NCI-H2196 (cell line): ENCODE data around the gene CCDC177.
A peak's percentile ranks its signal among the peaks of the same experiment; 100 is the strongest.

Experiments
- DNase-seq: peaks from one replicate; lab custom pipeline; 2025; ENCODE audit not compliant: unreplicated experiment; lab: John Stamatoyannopoulos, UW

CCDC177 gene

DNA sequence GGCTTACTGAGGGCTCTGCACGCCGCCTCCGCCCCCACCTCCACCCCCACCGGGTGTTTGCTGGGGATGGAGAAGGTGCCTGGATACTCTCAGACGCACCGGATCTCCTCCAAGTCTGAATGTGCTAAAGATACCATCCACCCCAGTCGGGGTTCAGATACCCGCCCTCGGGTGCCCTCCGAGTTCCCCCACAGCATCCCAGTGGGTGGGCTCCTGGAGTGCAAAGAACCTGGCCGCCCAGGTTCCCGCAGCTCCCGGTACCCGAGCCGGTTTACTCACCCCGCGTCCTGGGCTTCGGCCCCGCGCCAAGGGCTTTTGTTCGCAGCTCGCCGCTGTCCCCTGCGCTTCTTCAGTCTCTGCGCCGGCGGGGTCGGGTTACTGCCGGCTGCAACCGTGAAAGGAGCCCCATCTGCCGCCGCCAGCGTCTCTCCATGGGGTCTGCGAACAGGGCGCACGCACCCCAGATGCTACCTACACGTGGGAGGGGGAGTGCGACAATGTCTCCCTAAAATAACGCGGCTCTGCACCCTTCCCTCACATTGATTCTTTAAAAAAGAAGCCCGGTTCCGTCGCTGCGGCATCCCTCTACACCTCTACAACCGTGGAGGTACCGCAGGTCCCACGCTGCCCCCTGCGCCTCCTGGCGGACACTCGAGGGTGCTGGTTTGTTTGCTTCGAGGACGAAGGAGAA lies at the start of gene CCDC177:
TSS of gene CCDC177 (minus strand) at position 609 of the 691 bp plus-strand sequence. CDS start 1,249 bp downstream, outside the sequence.
- DNase-seq: peak; percentile 61

DNA sequence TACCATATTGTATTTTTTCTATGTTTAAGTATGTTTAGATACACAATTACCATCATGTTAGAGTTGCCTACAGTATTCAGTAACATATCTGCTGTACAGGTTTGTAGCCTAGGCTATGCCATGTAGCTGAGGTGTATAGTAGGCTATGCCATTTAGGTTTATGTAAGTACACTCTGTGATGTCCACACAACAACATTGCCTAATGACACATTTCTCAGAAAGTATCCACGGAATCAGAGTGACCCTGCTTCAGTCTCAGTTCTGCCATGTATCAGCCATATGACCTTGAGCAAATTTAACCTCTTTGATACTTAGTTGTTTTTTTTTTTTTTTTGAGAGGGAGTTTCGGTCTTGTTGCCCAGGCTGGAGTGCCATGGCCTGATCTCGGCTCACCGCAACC lies 49.5 kb upstream of the CCDC177 start:
- no peak for DNase-seq

GRCh38 chr14:69620981-69621380 lies 46.3 kb upstream of the CCDC177 start:
- DNase-seq: no peak

DNA sequence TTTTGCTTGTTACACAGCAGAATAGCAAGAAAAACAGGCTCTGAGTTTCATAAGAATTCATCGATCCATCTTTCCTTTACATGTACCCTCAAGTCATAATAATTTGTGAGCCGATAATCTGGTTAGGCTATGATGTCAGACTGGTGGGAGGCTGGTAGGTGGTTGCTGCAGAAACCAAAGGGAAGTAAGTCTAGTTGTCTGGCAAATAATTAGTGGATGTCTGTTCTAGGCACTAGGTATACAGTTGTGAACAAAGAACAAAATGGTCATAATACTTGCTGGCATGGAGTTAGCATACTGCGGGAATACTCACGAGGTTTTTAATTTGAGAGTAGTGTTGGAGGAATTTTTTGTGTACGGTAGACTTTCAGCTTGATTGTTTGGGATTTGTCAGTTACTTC lies 45.5 kb upstream of the CCDC177 start:
- DNase-seq: no peak

DNA sequence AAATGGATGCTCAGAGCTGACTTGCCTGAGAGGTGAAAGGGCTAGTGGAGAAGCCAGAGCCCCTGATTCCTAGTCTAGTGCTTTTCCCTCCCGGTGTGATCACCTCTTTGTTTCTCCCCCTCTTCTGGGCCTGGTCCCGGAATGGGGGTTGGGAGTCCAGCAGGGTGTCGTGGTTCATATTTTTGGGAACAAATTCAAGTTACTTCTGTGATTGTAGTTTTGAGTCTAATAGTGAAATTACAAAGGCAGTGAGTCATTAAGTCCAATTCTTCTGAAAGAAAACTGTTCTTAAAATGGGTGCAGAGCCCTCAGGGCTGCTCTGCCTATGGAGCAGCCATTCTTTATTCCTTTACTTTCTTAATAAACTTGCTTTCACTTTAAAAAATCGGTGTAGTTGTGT lies 44.3 kb upstream of the CCDC177 start:
- no peak for DNase-seq

DNA sequence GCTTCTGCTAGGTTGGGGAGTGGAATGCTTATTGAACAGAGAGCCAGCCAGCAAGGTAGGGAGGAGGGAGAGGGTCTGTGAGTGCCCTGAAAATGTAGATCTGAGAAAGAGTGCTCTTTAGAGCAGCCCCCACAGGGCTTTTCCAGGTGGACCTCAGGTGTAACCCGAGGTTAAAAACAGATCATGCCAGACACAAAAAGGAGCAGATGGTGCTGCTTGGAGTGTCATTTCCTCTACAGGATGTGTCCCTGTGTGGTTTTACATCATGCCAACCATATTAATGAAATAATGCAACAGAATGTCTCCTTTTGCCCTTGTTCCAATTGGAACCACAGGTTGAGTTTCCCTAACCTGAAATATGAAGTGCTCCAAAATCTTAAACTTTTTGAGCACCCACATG lies 43.1 kb upstream of the CCDC177 start:
- no peak for DNase-seq

DNA sequence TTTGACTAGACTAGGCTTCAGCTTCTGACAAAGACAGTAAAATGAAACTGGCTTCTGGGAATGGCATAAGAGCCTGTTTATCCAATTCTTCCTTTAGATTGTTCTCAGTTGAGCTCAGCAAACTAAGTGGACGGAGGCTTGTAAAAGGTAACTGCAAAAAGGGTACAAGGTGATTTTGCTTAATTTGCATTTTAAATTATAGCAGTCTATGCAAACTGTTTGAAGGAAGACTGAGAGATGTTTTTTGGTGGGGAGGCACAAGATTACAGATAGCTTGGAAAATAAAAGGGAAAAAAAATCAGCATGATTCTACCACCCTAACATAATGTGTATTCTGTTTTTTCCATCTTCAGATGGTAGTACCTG lies 41.7 kb upstream of the CCDC177 start:
- DNase-seq: no peak

DNA sequence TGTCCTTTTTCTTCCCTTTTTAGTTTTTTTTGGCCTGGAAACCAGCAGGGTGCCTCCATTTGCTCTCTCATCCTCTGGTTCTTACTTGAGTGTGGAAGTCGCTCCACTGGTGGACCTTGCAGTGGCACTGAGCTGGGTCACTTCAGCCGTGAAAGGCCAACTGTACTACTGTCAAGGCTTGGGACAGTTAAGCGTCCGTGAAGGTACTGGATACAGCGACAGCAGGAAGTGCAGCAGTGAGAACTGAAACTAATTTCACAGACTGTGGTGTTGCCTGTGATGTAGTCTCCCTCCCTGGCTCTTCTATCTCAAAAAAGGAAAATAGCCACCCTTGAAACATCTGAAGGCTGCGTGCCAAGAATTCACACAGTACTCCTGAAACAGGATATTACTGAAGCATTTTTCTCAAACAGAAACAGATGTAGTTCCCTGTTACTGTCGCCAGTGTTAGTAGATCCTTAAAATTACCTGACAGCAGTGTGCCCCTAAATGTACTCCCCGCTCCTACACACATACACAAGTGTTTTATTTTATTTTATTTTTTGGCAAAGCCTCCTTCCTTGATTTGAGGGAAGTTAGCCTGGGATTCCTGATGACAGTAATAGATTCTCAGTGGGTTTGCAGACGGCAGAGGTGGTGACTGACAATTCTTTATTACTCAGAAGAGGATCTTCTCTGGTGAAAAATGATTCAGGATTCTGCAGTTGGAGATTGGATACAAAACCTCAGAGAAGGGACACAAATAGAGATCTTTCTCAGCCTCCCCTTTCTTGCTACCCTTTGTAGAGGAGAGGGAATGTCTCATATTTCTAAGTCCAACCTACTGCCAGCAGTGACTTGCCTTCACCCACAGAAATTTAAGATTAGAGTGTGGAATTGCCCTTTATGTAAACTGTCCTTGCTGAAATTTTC lies 41.1 kb upstream of the CCDC177 start:
- peak; percentile 74 for DNase-seq

GRCh38 chr14:69615121-69615495 lies 40.4 kb upstream of the CCDC177 start:
- DNase-seq: no peak

DNA sequence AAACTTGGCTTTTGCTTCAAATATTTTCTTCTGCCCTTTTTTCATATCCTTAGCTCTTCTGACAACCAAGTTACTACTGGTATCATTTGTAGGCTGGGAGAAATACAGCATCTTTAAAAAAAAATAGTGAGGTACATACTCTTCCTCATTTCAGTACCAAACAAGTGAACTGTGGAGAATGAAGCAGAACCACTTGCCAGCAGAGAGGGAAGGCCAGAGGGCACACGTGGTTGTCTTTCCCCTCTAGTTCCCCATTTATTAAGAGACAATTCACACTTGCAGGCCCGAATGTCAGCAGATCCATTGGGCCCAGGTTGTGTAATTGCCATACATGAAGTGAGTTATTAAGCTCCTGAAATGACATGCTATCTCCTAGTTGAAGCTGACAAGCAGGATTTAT lies 39.9 kb upstream of the CCDC177 start:
- DNase-seq: no peak

DNA sequence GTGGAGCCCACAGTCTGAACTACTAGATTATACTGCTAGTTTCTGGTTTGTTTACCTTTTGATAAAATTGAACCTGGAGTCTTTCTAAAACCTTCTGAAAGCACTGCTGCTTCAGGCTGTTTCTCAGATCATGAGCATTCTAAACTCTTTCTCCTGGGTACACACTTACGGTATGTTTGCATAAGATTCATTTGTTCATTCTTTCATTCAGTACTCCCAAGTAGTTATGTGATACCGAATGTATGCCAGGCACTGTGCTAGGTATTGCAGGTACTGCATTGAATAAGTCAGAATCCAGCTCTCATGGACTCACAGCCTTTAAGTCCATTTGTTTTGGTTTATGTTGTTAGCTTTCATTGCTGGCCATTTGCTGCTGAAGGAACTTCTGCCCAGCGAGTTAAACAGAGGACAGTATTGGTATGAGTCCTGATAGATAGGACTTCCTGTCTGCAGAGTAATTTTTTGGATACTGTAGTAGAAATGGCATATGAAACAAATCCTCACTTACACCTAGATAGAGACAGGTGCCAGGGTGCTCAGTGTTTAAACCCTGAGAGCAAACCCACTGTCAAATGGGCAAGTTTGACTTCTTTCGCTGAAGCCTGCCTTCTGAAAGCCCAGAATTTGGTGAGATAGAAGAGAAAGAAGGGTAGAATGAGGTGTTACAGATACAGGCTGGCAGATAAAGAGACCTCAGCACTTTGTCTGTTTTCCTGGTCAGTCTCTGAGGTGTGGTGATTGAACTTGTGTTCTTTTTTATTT lies 38.8 kb upstream of the CCDC177 start:
- DNase-seq: no peak

DNA sequence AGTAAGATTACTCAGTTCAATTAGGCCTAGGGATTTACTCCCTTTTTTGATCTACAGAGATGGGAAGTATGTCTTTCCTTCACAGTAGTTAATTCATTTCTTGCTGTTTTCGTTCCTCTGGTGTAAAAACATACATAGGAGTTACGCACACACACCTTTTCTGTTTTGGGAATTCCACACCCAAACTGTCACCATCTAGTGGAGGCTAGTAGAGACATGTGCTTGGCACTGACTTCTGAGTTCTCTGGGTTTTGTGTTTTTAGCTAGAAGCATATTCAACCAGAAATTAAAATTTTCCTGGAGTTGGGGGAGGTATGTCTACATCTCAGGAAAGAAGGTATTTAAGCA lies 38.1 kb upstream of the CCDC177 start:
- DNase-seq: no peak

GRCh38 chr14:69612014-69612782 lies 37.5 kb upstream of the CCDC177 start:
- DNase-seq: no peak

DNA sequence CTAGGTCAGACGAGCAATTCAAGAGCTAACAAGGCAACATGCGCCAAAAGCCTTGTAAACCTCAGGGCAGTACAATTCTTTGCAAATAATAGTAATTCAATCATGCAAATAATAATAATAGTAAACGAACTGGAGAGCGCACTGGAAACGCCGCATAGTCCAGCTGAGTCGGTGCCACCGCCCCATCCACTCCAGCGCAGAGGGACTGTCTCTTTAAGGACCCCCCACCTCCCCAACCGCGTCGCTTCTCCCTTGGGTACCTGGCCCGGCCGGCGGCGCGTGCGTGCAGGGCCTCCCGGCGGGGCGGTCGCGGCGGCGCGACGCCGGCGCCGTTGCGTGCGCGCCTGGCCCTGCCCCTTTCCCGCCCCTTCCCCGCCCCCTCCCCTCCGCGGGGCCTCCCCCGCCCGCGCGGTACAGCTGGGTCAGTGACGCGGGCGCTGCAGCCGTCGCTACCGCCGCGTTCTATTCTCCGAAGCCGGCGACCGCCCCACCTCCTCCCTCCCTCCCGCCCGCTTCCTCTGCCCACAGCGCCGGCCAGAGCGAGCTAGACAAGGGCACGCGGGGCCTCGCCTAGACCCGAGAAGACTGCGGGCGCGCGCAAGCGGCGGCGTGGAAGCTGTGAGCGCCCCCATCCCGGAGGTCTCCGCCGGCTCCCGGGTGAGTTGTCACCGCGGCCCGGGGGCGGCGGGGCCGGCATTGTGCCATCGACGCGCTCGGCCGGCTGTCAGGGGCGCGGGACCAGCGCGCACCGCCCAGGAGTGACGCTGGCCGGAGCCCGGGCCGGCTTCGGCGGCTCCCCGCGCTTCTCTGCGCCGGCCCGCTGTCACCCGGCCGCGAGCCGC lies 36.7 kb upstream of the CCDC177 start, which contains the start of gene SUSD6:
TSS of gene SUSD6 (plus strand) at position 425 of the 842 bp plus-strand sequence. CDS start 46,997 bp downstream, outside the sequence.
- peak; percentile 95 for DNase-seq

GRCh38 chr14:69610874-69611171 lies 36.2 kb upstream of the CCDC177 start:
- peak; percentile 82 for DNase-seq

DNA sequence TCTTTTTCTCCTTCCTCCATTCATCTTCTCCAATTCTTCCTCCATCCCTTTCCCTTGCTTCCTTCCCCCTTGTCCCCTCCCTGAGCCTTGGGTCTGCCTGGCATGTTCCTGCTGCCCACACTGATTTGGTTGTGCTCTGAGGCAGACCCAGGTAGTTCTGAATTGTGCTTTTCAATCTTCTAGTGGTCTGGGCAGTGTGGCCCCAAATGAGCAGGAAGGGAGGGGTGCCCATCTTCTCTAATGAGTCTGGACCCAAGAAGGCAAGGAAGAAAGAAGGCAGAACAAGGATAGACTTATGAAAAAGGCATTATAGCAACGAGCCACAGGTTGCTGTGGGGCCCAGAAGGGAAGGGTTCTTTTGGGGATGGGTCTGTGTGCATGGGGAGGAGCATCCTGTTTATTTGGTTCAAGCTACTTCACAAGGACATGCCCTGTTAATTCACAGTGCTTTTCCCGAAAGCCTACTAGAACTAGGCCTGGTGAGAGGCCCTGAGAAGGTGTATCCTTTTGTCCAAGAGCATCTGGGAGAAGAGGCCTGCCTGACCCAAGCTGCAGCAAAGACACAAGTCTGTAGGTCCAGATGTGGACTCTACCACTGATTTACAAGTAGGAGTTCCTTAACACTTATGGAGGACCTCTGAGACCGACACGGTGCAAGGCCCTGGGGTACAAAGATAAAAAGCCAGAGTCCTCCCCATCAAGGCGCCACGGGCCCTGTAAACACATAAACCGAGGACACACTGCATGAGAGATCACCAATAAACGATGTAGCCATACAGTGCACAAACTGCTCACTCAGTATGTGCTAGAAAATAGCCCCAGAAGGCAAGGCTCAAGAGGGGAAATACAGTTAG lies 35.6 kb upstream of the CCDC177 start:
- no peak for DNase-seq

- no peak for DNase-seq
These were observed 31.9 kb upstream of the CCDC177 start for GRCh38 chr14:69606258-69607184.

- peak; percentile 21 for DNase-seq
These were observed 31.1 kb upstream of the CCDC177 start for GRCh38 chr14:69605738-69606137.
